Measurements from ENCODE around the gene C1orf52. TPM values are rescaled to one million over a fixed set of nuclear protein-coding genes. Genes with fewer than 3 reads are reported as not detected.

The C1orf52 gene
- total and polyA plus RNA-seq, 4 experiments from 2014 or later: 21.2 to 41.6 (median 32.7) TPM

DNA sequence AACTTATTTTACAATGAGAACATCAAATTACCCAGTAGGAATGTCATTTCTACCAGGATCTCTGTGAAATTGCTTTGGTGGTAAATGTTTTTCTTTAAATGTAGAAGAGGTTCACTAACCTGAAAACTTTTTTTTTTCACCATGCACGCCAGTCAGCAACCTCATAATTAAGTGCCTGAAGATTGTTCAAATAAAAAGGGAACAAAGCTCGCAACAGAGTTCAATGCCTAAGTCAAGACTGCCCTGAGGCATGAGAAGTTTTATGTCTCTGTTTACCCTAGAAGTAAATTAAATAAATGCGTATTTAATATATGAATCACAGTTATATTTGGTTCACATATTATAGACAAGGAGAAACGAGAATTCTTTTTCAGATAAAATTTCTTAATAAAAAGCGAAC is 44.8 kb downstream of the C1orf52 start:
- Histone ChIP-seq H3K36me3 (ENCODE audit: insufficient read depth, low read length) (no peaks in the 10 kb centered on the region), H3K4me3 (ENCODE audit: low read length in 2 of 2) (no peak overlapping the region), H3K4me1 (ENCODE audit: insufficient read depth, low read length) (no peaks in the 10 kb centered on the region), H3K27me3 (ENCODE audit: insufficient read depth, low read length) (no peaks in the 10 kb centered on the region), H3K27ac (ENCODE audit: low read depth, low read length) (no peak overlapping the region), H3K9me3 (ENCODE audit: control insufficient read depth in 1 of 2, low read length in 2 of 2) (no peaks in the 10 kb centered on the region)
- Mint-ChIP-seq H3K4me3 (no peak overlapping the region), H3K27me3 (peaks cover 19 to 31% of the 10 kb centered on the region in 2 donors), H3K27ac (no peak overlapping the region), H3K4me1 (no peaks in the 10 kb centered on the region), H3K36me3 (no peaks in the 10 kb centered on the region), H3K9me3 (peaks cover 0 to 3% (median 0%) of the 10 kb centered on the region in 8 donors)
- DNase-seq: no peak
- CTCF ChIA-PET (ENCODE audit: partially characterized antibody): no interaction called here
- intact Hi-C loops (cut with micrococcal nuclease): no loop called here
- POLR2A ChIA-PET (ENCODE audit: partially characterized antibody): no interaction called here

DNA sequence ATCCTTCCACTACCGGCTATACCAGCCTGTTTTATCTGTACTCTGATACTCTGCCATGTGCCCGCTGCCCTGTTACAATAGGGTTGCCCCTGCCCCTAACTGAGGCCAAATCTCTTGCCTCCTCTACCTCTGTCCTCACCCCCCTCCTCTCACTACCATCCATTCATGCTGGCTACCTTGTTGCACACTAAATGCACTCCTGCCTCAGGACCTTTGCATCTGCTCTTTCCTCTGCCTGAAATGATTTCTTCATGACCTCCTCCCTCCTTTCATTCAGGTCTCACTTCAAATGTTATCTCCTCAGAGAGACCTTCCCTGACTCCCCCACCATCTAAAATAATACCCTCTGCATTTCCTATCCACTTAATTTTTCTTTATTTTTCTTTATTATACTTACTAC is 51.0 kb downstream of the C1orf52 start:
- Mint-ChIP-seq H3K27me3 (peaks cover 24 to 29% of the 10 kb centered on the region in 2 donors), H3K27ac (no peak overlapping the region), H3K4me1 (no peaks in the 10 kb centered on the region), H3K9me3 (no peaks in the 10 kb centered on the region), H3K4me3 (no peak overlapping the region), H3K36me3 (no peaks in the 10 kb centered on the region)
- no peaks in the 10 kb centered on the region for H3K27me3 ChIP-seq (ENCODE audit: insufficient read depth, low read length)
- no peak overlapping the region for H3K27ac ChIP-seq (ENCODE audit: low read depth, low read length)
- intact Hi-C loops (cut with micrococcal nuclease): loop anchor here (10.0 kb wide), 1 partner anchor 1706 kb away; the partner anchor contains the start of genes HS2ST1 and SELENOF
- H3K4me3 ChIP-seq (ENCODE audit: low read length in 2 of 2): no peak overlapping the region
- POLR2A ChIA-PET (ENCODE audit: partially characterized antibody): no interaction called here
- H3K9me3 ChIP-seq (ENCODE audit: control insufficient read depth in 1 of 2, low read length in 2 of 2): no peaks in the 10 kb centered on the region
- CTCF ChIA-PET (ENCODE audit: partially characterized antibody): no interaction called here
- no peaks in the 10 kb centered on the region for H3K36me3 ChIP-seq (ENCODE audit: insufficient read depth, low read length)
- DNase-seq: no peak
- H3K4me1 ChIP-seq (ENCODE audit: insufficient read depth, low read length): no peaks in the 10 kb centered on the region

DNA sequence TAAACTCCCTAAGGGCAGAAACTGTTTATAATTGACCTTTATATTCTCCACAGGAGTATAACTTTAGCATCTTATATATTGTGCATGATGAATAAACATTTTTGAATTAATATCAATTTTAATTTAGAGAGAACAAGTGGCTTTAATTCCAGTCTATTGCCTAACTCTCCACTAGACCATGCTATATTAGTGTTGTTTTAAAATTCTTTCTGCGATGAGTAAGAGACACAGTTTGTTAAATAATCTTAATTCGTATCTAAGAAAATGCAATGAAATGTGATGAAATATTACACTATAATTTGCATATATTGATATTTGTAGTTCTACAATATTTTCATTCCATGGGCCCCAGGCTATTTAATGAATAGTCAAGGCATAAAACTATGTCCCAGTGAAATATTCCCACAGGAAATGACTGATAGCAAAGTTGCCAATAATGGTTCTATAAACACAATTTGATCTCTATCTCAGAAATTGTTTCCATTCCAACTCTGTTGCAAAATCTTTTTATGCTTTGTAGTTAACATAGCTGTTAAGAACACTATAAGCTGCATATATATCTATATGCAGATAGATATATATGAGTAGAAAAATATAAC is 55.8 kb downstream of the C1orf52 start:
- Mint-ChIP-seq H3K4me3 (no peak overlapping the region), H3K9me3 (no peaks in the 10 kb centered on the region), H3K27ac (no peak overlapping the region), H3K27me3 (peaks cover 12 to 15% of the 10 kb centered on the region in 2 donors), H3K36me3 (peaks cover 0 to 4% of the 10 kb centered on the region in 2 donors), H3K4me1 (peaks cover 15 to 25% (median 19%) of the 10 kb centered on the region in 4 donors)
- Histone ChIP-seq H3K27me3 (ENCODE audit: insufficient read depth, low read length) (no peaks in the 10 kb centered on the region), H3K4me1 (ENCODE audit: insufficient read depth, low read length) (peaks cover 26% of the 10 kb centered on the region), H3K4me3 (ENCODE audit: low read length in 2 of 2) (no peak overlapping the region), H3K27ac (ENCODE audit: low read depth, low read length) (no peak overlapping the region), H3K9me3 (ENCODE audit: control insufficient read depth in 1 of 2, low read length in 2 of 2) (no peaks in the 10 kb centered on the region), H3K36me3 (ENCODE audit: insufficient read depth, low read length) (no peaks in the 10 kb centered on the region)
- ChIA-PET POLR2A (ENCODE audit: partially characterized antibody) (no interaction called here), CTCF (ENCODE audit: partially characterized antibody) (interaction anchor here (0.7 to 1.4 kb wide), 2 partner anchors 22 to 55 kb away, joined by 3 to 4 read pairs; partner anchors contain the start of gene C1orf52)
- DNase-seq: no peak
- intact Hi-C loops (cut with micrococcal nuclease): loop anchor here (5.0 to 10.0 kb wide), 2 partner anchors 206 to 1711 kb away; partner anchors contain the start of genes HS2ST1, MCOLN2 and SELENOF

DNA sequence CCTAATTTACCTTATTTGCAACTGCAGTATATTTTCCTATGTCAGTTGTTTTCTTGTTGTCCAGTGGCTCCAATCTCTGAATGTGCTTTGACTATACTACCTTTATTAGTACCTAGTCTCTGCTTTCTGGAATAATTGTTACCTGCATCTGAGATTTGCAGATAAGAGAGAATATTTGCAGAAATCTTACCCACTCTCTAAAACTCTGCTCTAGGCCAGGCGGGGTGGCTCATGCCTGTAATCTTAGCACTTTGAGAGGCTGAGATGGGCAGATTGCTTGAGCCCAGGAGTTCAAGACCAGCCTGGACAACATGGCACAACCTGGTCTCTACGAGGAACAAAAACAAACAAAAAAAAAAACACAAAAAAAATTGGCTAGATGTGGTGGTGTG is 56.6 kb downstream of the C1orf52 start:
- H3K4me3 ChIP-seq (ENCODE audit: low read length in 2 of 2): no peak overlapping the region
- no peaks in the 10 kb centered on the region for H3K9me3 ChIP-seq (ENCODE audit: control insufficient read depth in 1 of 2, low read length in 2 of 2)
- Mint-ChIP-seq H3K27ac (peak overlapping the region in 1 of 7 donors; percentile 98), H3K4me3 (peak overlapping the region in 1 of 8 donors; percentile 8), H3K27me3 (peaks cover 7 to 8% of the 10 kb centered on the region in 2 donors), H3K4me1 (peaks cover 16 to 31% (median 23%) of the 10 kb centered on the region in 4 donors), H3K36me3 (peaks cover 0 to 4% of the 10 kb centered on the region in 2 donors), H3K9me3 (no peaks in the 10 kb centered on the region)
- DNase-seq: no peak
- no peak overlapping the region for H3K27ac ChIP-seq (ENCODE audit: low read depth, low read length)
- CTCF ChIA-PET (ENCODE audit: partially characterized antibody): interaction anchor here (0.7 to 1.7 kb wide), 4 partner anchors 23 to 258 kb away, joined by 3 to 9 read pairs (median 4); partner anchors contain the start of gene C1orf52
- no peaks in the 10 kb centered on the region for H3K27me3 ChIP-seq (ENCODE audit: insufficient read depth, low read length)
- intact Hi-C loops (cut with micrococcal nuclease): loop anchor here (1.0 to 10.0 kb wide), 3 partner anchors 24 to 1712 kb away; partner anchors contain the start of genes HS2ST1, MCOLN2 and SELENOF
- POLR2A ChIA-PET (ENCODE audit: partially characterized antibody): interaction anchor here (1.1 to 3.3 kb wide), 2 partner anchors 73 to 506 kb away, joined by 4 to 41 read pairs; partner anchors contain the start of genes BCL10 and ZNHIT6
- no peaks in the 10 kb centered on the region for H3K36me3 ChIP-seq (ENCODE audit: insufficient read depth, low read length)
- peaks cover 27% of the 10 kb centered on the region for H3K4me1 ChIP-seq (ENCODE audit: insufficient read depth, low read length)

DNA sequence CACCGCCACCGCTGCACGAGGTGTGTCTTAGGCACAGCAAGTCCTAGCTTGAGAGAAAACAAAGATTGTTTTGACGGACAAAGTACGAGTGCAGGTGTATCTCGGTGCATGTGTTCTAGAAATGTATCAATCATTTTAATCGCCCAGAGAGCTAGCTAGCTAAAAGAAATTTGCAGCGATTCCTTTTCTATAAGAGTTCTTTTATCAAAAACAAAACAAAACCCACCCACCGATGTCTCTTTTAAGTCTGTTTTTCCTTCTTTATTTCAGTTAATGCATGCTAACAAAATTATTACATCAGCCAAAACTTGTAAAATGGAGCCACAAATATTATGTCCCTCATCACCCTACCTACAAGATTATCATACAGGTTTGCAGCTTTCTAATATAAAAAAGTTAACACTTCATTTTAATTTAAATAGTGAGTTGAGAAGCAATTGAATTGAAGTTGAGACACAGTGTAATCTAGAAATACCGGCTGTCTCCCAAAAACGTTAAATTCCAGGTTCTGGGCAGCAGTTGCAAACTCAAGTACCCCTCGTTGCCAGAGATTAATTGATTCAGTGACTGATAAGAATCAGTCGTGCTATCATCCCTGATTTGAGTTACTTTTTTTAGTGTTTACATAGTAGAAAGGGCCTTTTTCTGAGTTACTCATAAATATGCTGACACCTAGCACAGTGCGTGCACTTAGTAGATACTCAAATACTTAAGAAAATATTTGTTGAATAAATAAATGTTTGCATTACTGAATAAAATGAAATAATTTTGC is 57.2 kb downstream of the C1orf52 start:
- Histone ChIP-seq H3K4me1 (ENCODE audit: insufficient read depth, low read length) (peaks cover 27% of the 10 kb centered on the region), H3K36me3 (ENCODE audit: insufficient read depth, low read length) (no peaks in the 10 kb centered on the region), H3K27ac (ENCODE audit: low read depth, low read length) (peak overlapping the region; percentile 82), H3K9me3 (ENCODE audit: control insufficient read depth in 1 of 2, low read length in 2 of 2) (no peaks in the 10 kb centered on the region), H3K27me3 (ENCODE audit: insufficient read depth, low read length) (no peaks in the 10 kb centered on the region), H3K4me3 (ENCODE audit: low read length in 2 of 2) (peak overlapping the region; percentile 40 to 73)
- peak overlapping the region; percentile 96 to 99 (median 98) for H3K4me3 Mint-ChIP-seq
- H3K36me3 Mint-ChIP-seq: peaks cover 0 to 4% of the 10 kb centered on the region in 2 donors
- peaks cover 3% of the 10 kb centered on the region in 2 donors for H3K27me3 Mint-ChIP-seq
- no peak for DNase-seq
- ChIA-PET POLR2A (ENCODE audit: partially characterized antibody) (interaction anchor here (0.7 to 3.3 kb wide), 8 partner anchors 9 to 1712 kb away, joined by 3 to 41 read pairs (median 4); partner anchors contain the start of genes BCL10, C1orf52, HS2ST1 and SELENOF), CTCF (ENCODE audit: partially characterized antibody) (interaction anchor here (0.9 to 1.7 kb wide), 4 partner anchors 38 to 257 kb away, joined by 3 to 9 read pairs (median 4); partner anchors contain the start of gene C1orf52)
- H3K4me1 Mint-ChIP-seq: peaks cover 16 to 34% (median 25%) of the 10 kb centered on the region in 4 donors
- intact Hi-C loops (cut with micrococcal nuclease): loop anchor here (1.0 to 10.0 kb wide), 3 partner anchors 23 to 1713 kb away; partner anchors contain the start of genes HS2ST1, MCOLN2 and SELENOF
- H3K9me3 Mint-ChIP-seq: no peaks in the 10 kb centered on the region
- H3K27ac Mint-ChIP-seq: peak overlapping the region; percentile 97 to 99 (median 98)

DNA sequence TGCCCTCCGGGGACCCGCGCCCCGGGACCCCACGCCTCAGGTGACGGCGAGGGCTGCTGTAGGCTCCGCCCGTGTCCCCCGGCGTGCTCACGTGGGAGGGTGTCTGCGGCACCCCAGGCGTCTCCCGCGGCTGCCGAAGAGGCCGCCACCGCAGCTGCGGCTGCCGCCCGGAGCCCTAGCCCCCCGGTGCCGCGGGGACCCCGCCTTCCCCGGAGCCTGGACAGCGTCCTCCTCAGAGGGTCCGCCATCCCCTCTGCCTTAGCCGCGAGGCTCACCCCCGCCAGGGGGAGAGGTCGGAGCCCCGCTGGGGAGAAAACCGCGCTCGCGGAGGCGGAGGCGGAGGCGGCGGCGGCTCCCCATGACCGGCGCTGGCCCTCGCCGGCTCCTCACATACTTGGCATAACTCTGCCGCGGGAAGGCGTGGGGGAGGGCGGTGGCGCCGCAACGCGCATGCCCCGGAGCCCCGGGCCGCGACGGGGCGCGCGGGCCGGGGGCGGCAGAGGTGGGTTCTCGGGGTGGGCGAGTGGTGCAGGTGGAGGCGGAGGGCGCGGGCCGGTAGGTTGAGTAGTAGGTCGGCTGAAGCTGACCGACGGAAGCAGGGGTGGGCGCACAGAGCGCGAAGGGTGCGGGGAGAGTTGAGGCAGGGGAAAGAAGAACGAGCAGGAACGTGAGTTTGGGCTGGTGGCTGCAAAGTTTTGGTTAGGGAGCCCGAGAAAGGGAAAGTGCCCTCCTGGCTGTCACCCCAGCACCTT is 57.9 kb downstream of the C1orf52 start:
- DNase-seq: peak; percentile 82 to 88 (median 83)
- Histone ChIP-seq H3K9me3 (ENCODE audit: control insufficient read depth in 1 of 2, low read length in 2 of 2) (no peaks in the 10 kb centered on the region), H3K27ac (ENCODE audit: low read depth, low read length) (peak overlapping the region; percentile 82), H3K36me3 (ENCODE audit: insufficient read depth, low read length) (no peaks in the 10 kb centered on the region), H3K27me3 (ENCODE audit: insufficient read depth, low read length) (no peaks in the 10 kb centered on the region), H3K4me3 (ENCODE audit: low read length in 2 of 2) (peak overlapping the region; percentile 40 to 73), H3K4me1 (ENCODE audit: insufficient read depth, low read length) (peaks cover 27% of the 10 kb centered on the region)
- intact Hi-C loops (cut with micrococcal nuclease): loop anchor here (1.0 to 10.0 kb wide), 11 partner anchors 22 to 1713 kb away; partner anchors contain the start of genes BCL10, C1orf52, HS2ST1 and MCOLN2
- ChIA-PET CTCF (ENCODE audit: partially characterized antibody) (interaction anchor here (0.9 to 1.7 kb wide), 5 partner anchors 39 to 257 kb away, joined by 3 to 9 read pairs (median 4); partner anchors contain the start of gene C1orf52), POLR2A (ENCODE audit: partially characterized antibody) (interaction anchor here (0.6 to 3.3 kb wide), 12 partner anchors 8 to 1712 kb away, joined by 3 to 41 read pairs (median 4); partner anchors contain the start of genes BCL10, C1orf52, HS2ST1 and SELENOF)
- H3K9me3 Mint-ChIP-seq: no peaks in the 10 kb centered on the region
- H3K4me3 Mint-ChIP-seq: peak overlapping the region; percentile 96 to 99 (median 98)
- peaks cover 2 to 3% of the 10 kb centered on the region in 2 donors for H3K27me3 Mint-ChIP-seq
- H3K4me1 Mint-ChIP-seq: peaks cover 18 to 34% (median 26%) of the 10 kb centered on the region in 4 donors
- H3K27ac Mint-ChIP-seq: peak overlapping the region; percentile 97 to 99 (median 98)
- H3K36me3 Mint-ChIP-seq: peaks cover 0 to 4% of the 10 kb centered on the region in 2 donors
